ENCODE data around the gene PGK1.
A peak's percentile ranks its signal among the peaks of the same experiment; 100 is the strongest.
"Not testable (repeated sequence)": the region's sequence is repeated elsewhere in the genome, so short reads cannot be mapped to it uniquely, and the experiment has no call there.

Gene PGK1

GRCh38 chrX:78103623-78104446 lies at the start of gene PGK1:
PGK1 (plus strand) TSS chrX:78104248; CDS start chrX:78104341, 93 bp downstream.
- H3K4me3 ChIP-seq (replicated peaks in 1 of 2; ENCODE audit: low read depth in 2 of 2, low read length in 2 of 2) = peak within 1 kb of the TSS; percentile 85 to 86
- DNase-seq (ENCODE audit: low read depth in 2 of 2) = peak; percentile 97 to 99
- TF ChIP-seq CTCF (IDR thresholded peaks at IDR 0.05; ENCODE audit: low read depth, low read length) = no peak

GRCh38 chrX:78063687-78064086 lies 40.4 kb upstream of the PGK1 start:
- TF ChIP-seq CTCF (IDR thresholded peaks at IDR 0.05; ENCODE audit: low read depth, low read length) = no peak
- DNase-seq (ENCODE audit: low read depth in 2 of 2) = no peak
- no peak overlapping the region for H3K4me3 ChIP-seq (replicated peaks in 1 of 2; ENCODE audit: low read depth in 2 of 2, low read length in 2 of 2)

- H3K4me3 ChIP-seq (replicated peaks in 1 of 2; ENCODE audit: low read depth in 2 of 2, low read length in 2 of 2) = no peak overlapping the region
- DNase-seq (ENCODE audit: low read depth in 2 of 2) = no peak
- no peak for TF ChIP-seq CTCF (IDR thresholded peaks at IDR 0.05; ENCODE audit: low read depth, low read length)
Measured at GRCh38 chrX:78064152-78064551, 39.9 kb upstream of the PGK1 start.

GRCh38 chrX:78064698-78065601 lies 39.1 kb upstream of the PGK1 start:
- H3K4me3 ChIP-seq (replicated peaks in 1 of 2; ENCODE audit: low read depth in 2 of 2, low read length in 2 of 2) = not testable (repeated sequence)
- peak; percentile 72 to 75 for DNase-seq (ENCODE audit: low read depth in 2 of 2)

- peak; percentile 18 to 51 for DNase-seq (ENCODE audit: low read depth in 2 of 2)
- TF ChIP-seq CTCF (IDR thresholded peaks at IDR 0.05; ENCODE audit: low read depth, low read length) = no peak
Measured at GRCh38 chrX:78066110-78066509, 37.9 kb upstream of the PGK1 start.

GRCh38 chrX:78071331-78071730 lies 32.7 kb upstream of the PGK1 start:
- TF ChIP-seq CTCF (IDR thresholded peaks at IDR 0.05; ENCODE audit: low read depth, low read length) = no peak
- no peak for DNase-seq (ENCODE audit: low read depth in 2 of 2)
- H3K4me3 ChIP-seq (replicated peaks in 1 of 2; ENCODE audit: low read depth in 2 of 2, low read length in 2 of 2) = no peak overlapping the region

More at GRCh38 chrX:78066110-78066509, 37.9 kb upstream of the PGK1 start:
- no peak overlapping the region for H3K4me3 ChIP-seq (replicated peaks in 1 of 2; ENCODE audit: low read depth in 2 of 2, low read length in 2 of 2)

- H3K4me3 ChIP-seq (replicated peaks in 1 of 2; ENCODE audit: low read depth in 2 of 2, low read length in 2 of 2); DNase-seq (ENCODE audit: low read depth in 2 of 2): not testable (repeated sequence)
Measured at GRCh38 chrX:78073147-78074077, 30.6 kb upstream of the PGK1 start.
